ENCODE results near the gene ADAMTSL3.

DNA sequence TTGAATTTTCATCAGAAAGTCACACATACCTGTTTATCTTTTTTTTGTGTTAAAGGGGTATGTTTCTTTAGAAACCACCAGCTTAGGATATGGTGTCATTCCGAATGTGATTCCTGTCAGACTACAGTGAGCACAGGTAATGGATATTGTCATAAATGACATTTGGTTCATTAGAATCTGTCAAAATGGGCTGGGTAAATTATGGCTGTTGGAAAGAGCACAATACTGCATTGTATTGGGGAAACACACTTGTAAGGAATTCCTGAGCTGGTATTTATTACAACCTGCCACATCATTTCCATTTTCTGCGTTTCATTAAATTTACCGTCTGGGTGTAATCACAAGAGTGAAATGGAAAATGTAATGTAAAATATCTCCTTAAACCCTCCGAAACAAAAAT, 78.8 kb downstream of the ADAMTSL3 start:
- TF ChIP-seq, protein P1, sequence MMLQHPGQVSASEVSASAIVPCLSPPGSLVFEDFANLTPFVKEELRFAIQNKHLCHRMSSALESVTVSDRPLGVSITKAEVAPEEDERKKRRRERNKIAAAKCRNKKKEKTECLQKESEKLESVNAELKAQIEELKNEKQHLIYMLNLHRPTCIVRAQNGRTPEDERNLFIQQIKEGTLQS (CRISPR knock-in tag; conservative IDR thresholded peaks at IDR 0.05), result no peak
- TF ChIP-seq ATF1 (CRISPR knock-in tag; IDR thresholded peaks at IDR 0.05), result no peak
- no peak for TF ChIP-seq FOXJ3 (CRISPR knock-in tag; IDR thresholded peaks at IDR 0.05; ENCODE audit: borderline replicate concordance)
- TF ChIP-seq, protein P2, sequence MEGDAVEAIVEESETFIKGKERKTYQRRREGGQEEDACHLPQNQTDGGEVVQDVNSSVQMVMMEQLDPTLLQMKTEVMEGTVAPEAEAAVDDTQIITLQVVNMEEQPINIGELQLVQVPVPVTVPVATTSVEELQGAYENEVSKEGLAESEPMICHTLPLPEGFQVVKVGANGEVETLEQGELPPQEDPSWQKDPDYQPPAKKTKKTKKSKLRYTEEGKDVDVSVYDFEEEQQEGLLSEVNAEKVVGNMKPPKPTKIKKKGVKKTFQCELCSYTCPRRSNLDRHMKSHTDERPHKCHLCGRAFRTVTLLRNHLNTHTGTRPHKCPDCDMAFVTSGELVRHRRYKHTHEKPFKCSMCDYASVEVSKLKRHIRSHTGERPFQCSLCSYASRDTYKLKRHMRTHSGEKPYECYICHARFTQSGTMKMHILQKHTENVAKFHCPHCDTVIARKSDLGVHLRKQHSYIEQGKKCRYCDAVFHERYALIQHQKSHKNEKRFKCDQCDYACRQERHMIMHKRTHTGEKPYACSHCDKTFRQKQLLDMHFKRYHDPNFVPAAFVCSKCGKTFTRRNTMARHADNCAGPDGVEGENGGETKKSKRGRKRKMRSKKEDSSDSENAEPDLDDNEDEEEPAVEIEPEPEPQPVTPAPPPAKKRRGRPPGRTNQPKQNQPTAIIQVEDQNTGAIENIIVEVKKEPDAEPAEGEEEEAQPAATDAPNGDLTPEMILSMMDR (IDR thresholded peaks at IDR 0.05), result no peak
- no peak for TF ChIP-seq JUN (CRISPR knock-in tag; IDR thresholded peaks at IDR 0.05)
- TF ChIP-seq, protein P3, sequence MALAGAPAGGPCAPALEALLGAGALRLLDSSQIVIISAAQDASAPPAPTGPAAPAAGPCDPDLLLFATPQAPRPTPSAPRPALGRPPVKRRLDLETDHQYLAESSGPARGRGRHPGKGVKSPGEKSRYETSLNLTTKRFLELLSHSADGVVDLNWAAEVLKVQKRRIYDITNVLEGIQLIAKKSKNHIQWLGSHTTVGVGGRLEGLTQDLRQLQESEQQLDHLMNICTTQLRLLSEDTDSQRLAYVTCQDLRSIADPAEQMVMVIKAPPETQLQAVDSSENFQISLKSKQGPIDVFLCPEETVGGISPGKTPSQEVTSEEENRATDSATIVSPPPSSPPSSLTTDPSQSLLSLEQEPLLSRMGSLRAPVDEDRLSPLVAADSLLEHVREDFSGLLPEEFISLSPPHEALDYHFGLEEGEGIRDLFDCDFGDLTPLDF (CRISPR knock-in tag; IDR thresholded peaks at IDR 0.05), result no peak
- TF ChIP-seq NFATC4 (CRISPR knock-in tag; IDR thresholded peaks at IDR 0.05), result no peak
- TF ChIP-seq, protein P4, sequence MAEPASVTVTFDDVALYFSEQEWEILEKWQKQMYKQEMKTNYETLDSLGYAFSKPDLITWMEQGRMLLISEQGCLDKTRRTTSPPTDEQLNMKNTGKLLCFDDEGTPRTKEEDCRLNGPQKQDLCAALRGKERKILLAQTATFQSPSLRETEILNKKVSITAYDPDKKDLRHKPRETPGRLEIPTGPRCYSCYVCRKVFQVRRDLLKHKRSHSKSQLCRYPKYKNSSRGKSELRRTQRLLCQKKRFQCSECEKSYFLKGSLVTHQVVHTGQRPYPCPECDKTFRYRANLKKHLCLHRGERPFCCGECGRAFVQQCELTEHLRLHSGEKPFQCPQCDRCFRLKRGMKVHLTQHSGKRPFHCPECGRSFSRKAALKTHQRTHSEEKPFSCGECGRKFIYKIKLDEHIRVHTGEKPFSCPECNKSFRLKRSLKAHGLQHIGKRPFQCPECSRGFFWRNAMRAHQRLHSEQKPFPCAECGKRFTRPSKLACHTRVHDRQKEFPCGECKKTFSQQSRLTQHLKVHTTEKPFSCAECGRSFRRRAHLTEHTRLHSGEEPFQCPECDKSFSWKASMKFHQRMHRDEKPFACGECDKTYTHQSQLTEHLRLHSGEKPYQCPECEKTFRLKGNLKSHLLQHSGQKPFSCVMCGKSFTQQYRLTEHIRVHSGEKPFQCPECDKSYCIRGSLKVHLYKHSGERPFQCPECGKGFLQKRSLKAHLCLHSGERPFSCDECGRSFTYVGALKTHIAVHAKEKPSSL (CRISPR knock-in tag; conservative IDR thresholded peaks at IDR 0.05), result no peak
- TF ChIP-seq, protein P5, sequence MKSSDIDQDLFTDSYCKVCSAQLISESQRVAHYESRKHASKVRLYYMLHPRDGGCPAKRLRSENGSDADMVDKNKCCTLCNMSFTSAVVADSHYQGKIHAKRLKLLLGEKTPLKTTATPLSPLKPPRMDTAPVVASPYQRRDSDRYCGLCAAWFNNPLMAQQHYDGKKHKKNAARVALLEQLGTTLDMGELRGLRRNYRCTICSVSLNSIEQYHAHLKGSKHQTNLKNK (CRISPR knock-in tag; IDR thresholded peaks at IDR 0.05), result no peak
- no peak for TF ChIP-seq CREM (CRISPR knock-in tag; IDR thresholded peaks at IDR 0.05)
- no peak for TF ChIP-seq ZNF219 (CRISPR knock-in tag; IDR thresholded peaks at IDR 0.05; ENCODE audit: borderline replicate concordance)
- no peak for TF ChIP-seq ZNF121 (CRISPR knock-in tag; IDR thresholded peaks at IDR 0.05)
